Ovary (tissue), 3 donors: ENCODE results near the gene COL26A1.

Source experiments
- CTCF ChIP-seq, 3 donors: fragments of 450-650 bp in 2 of 3; fragments of 200-600 bp in 1 of 3; IDR thresholded peaks; one replicate each; pipeline versions ENCODE4 v1.5.1 to v1.8.0; 2016 to 2022; ENCODE audit warnings: antibody characterized with exemption in 3 of 3, mild to moderate bottlenecking in 1 of 3
- EP300 ChIP-seq: sonication (generic); formaldehyde crosslinking; IDR thresholded peaks from one replicate; pipeline ENCODE4 v1.6.1; 2017; ENCODE audit warnings: antibody characterized with exemption
- POLR2A ChIP-seq: fragments of 450-650 bp; IDR thresholded peaks from one replicate; pipeline ENCODE4 v1.6.1; 2017; ENCODE audit warnings: antibody characterized with exemption, mild to moderate bottlenecking, moderate library complexity
- donor health status: DM: no; HTN: no; CAD: no.

- TF ChIP-seq CTCF (IDR thresholded peaks at IDR 0.05): no peak
- no peak for TF ChIP-seq EP300
- TF ChIP-seq POLR2A: no peak
These were observed 29.3 kb downstream of the COL26A1 start for GRCh38 chr7:101391991-101392390.
